Progenitor cell of endocrine pancreas (in vitro differentiated cells): ENCODE results near the gene CHCHD3. TPM values are rescaled to one million over a fixed set of nuclear protein-coding genes. Genes with fewer than 3 reads are reported as not detected.
A peak's percentile ranks its signal among the peaks of the same experiment; 100 is the strongest.

ENCODE experiments used
- DNase-seq: peaks from one replicate; pipeline ENCODE4 v3.0.0; 2021; ENCODE audit warnings: low spot score; ENCODE audit not compliant: unreplicated experiment
- H3K27ac Mint-ChIP-seq: 2 replicates; pipeline ENCODE4 v1.8.0; 2021; ENCODE audit warnings: mild to moderate bottlenecking, moderate library complexity, mixed read lengths
- H3K27me3 Mint-ChIP-seq: 2 replicates; pipeline ENCODE4 v1.8.0; 2021; ENCODE audit warnings: mixed read lengths
- H3K36me3 Mint-ChIP-seq: 2 replicates; pipeline ENCODE4 v1.8.0; 2022; ENCODE audit warnings: mixed read lengths; ENCODE audit not compliant: insufficient read depth
- H3K4me1 Mint-ChIP-seq: 2 replicates; pipeline ENCODE4 v1.8.0; 2021; ENCODE audit warnings: low read depth, mixed read lengths
- H3K4me3 Mint-ChIP-seq: 2 replicates; pipeline ENCODE4 v1.8.0; 2021; ENCODE audit warnings: low read depth, mild to moderate bottlenecking, moderate library complexity, mixed read lengths
- H3K9me3 Mint-ChIP-seq: 2 replicates; pipeline ENCODE4 v1.8.0; 2021; ENCODE audit warnings: low read depth, mixed read lengths
- total RNA-seq: library from RNA; stranded (reverse); gene quantifications from 2 replicates; pipeline ENCODE4 v1.2.1, GENCODE V29; 2021
- TF ChIP-seq, protein P1 (sequence below): fragments of 200-600 bp; sonication (generic); IDR thresholded peaks from one replicate; pipeline ENCODE4 v1.5.0; 2021; ENCODE audit warnings: antibody characterized with exemption, mild to moderate bottlenecking; ENCODE audit not compliant: unreplicated experiment

Gene CHCHD3
- total RNA-seq, 1 donor from 2014 or later = 67.3 TPM

DNA sequence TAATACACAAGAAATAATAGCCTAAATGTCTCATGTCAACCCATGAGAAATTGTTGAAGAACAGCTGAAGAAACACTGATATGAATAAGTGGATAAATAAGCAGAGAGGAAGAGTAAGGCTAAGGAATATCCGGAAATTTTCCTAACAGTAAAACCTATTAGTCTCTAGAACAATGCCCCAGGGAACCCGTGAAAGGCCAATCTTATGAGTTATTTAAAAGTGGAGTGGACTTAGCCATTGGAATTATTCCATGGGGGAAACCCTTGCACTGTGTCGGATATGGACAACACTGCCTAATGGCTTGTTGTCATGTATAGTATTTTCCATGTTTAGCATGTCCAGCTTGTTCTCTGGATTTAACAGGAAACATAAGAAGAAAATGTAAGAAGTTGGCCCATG lies 288.4 kb downstream of the CHCHD3 start:
- Mint-ChIP-seq H3K27ac (no peak overlapping the region), H3K4me1 (no peaks in the 10 kb centered on the region), H3K36me3 (peaks cover 7% of the 10 kb centered on the region), H3K27me3 (no peaks in the 10 kb centered on the region), H3K4me3 (no peak overlapping the region), H3K9me3 (no peaks in the 10 kb centered on the region)
- TF ChIP-seq, protein P1, sequence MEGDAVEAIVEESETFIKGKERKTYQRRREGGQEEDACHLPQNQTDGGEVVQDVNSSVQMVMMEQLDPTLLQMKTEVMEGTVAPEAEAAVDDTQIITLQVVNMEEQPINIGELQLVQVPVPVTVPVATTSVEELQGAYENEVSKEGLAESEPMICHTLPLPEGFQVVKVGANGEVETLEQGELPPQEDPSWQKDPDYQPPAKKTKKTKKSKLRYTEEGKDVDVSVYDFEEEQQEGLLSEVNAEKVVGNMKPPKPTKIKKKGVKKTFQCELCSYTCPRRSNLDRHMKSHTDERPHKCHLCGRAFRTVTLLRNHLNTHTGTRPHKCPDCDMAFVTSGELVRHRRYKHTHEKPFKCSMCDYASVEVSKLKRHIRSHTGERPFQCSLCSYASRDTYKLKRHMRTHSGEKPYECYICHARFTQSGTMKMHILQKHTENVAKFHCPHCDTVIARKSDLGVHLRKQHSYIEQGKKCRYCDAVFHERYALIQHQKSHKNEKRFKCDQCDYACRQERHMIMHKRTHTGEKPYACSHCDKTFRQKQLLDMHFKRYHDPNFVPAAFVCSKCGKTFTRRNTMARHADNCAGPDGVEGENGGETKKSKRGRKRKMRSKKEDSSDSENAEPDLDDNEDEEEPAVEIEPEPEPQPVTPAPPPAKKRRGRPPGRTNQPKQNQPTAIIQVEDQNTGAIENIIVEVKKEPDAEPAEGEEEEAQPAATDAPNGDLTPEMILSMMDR = no peak
- no peak for DNase-seq

DNA sequence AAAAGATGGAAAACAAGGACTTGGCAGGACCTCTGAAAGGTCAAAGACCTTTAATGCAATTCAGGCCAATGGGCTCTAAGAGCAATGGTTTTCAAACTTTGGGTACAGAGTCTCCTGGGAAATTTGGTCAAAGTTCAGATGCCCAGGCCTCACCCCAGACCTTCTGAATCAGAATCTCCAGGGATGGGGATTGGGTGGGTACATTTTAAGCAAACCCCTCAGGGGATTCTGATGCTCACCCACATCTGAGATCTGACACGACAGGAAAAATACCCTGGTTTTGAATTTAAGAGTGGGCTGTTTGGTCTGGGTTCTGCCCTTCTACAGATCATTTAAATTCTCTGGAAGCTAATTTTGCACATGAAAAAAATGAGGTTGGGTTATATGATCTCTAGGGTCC lies 290.9 kb downstream of the CHCHD3 start:
- TF ChIP-seq, protein P1 = no peak
- DNase-seq = no peak
- H3K27me3 Mint-ChIP-seq = no peaks in the 10 kb centered on the region
- no peaks in the 10 kb centered on the region for H3K9me3 Mint-ChIP-seq
- no peaks in the 10 kb centered on the region for H3K4me1 Mint-ChIP-seq
- H3K4me3 Mint-ChIP-seq = no peak overlapping the region
- peaks cover 4% of the 10 kb centered on the region for H3K36me3 Mint-ChIP-seq
- H3K27ac Mint-ChIP-seq = no peak overlapping the region

DNA sequence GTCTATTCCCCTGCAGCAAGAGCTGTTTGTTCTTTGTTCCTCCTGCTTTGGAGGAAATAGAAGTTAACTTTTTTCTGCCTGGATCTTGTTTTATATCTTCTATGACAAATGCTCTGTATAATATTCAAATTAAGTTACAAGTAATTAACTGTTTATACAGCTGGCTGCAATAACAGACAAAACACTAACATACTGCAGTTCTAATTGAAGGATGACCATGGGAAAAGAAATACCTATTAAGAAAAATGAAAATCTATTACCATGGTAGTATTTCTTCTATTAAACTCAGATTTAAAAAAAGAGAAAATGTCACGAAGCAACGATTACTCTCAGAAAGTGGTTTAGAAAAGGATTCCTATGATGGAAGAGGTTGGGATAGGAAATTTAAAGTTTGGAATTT lies 291.8 kb downstream of the CHCHD3 start:
- no peak for DNase-seq
- Mint-ChIP-seq H3K4me1 (no peaks in the 10 kb centered on the region), H3K36me3 (peaks cover 7% of the 10 kb centered on the region), H3K4me3 (no peak overlapping the region), H3K27me3 (no peaks in the 10 kb centered on the region), H3K9me3 (no peaks in the 10 kb centered on the region), H3K27ac (no peak overlapping the region)
- TF ChIP-seq, protein P1 = no peak

DNA sequence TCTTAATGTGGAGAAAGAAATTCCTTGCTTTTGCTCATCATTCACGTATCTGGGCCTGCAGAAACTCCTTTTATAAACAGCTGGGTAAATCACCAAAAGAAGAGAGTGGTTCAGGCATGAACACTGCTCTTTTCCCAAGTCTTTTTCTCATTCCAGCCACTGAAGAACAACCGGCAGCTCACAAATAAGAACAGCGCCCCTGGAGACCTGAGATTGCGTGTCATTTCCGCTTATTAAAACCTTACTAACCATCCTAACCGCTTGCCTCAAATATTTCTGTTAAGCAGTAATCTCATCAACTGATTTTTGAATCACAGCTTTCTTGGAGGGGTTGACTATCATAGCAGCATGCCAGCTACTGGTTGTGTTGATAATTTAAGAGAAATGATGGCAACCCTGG lies 292.6 kb downstream of the CHCHD3 start:
- no peak overlapping the region for H3K27ac Mint-ChIP-seq
- no peak for DNase-seq

DNA sequence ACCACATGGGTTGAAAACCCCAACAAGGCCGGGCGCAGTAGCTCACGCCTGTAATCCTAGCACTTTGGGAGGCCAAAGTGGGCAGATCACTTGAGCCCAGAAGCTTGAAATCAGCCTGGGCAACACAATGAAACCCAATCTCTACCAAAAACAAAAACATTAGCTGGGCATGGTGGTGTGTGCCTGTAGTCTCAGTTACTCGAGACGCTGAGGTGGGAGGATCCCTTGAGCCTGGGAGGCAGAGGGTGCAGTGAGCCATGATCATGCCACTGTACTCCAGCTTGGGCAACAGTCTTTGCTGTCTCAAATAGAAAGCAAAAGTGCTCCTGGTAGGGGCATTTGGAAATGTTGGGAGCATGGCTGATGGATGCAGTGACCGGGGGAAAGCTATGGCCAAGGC lies 296.0 kb downstream of the CHCHD3 start:
- DNase-seq = no peak
- TF ChIP-seq, protein P1 = no peak
- H3K9me3 Mint-ChIP-seq = no peaks in the 10 kb centered on the region
- H3K36me3 Mint-ChIP-seq = peaks cover 14% of the 10 kb centered on the region
- H3K4me1 Mint-ChIP-seq = no peaks in the 10 kb centered on the region
- no peak overlapping the region for H3K4me3 Mint-ChIP-seq
- H3K27ac Mint-ChIP-seq = peak overlapping the region; percentile 26
- H3K27me3 Mint-ChIP-seq = no peaks in the 10 kb centered on the region

More for the DNA sequence above, 292.6 kb downstream of the CHCHD3 start:
- Mint-ChIP-seq H3K4me3 (no peak overlapping the region), H3K9me3 (no peaks in the 10 kb centered on the region), H3K27me3 (no peaks in the 10 kb centered on the region), H3K4me1 (no peaks in the 10 kb centered on the region), H3K36me3 (peaks cover 13% of the 10 kb centered on the region)
- TF ChIP-seq, protein P1 = no peak
